K562 (cell line): ENCODE measurements around the gene TSTD2. TPM values are rescaled to one million over a fixed set of nuclear protein-coding genes. Genes with fewer than 3 reads are reported as not detected.

Source experiments
- BACH1 ChIP-seq: fragments of 200-800 bp; sonication (Bioruptor generic); IDR thresholded peaks from 2 replicates; pipeline ENCODE4 v1.6.1; 2016; ENCODE audit warnings: missing genetic modification characterization, missing compliant biosample characterization
- CBFB ChIP-seq: sonication (generic); formaldehyde crosslinking; IDR thresholded peaks from 2 replicates; pipeline ENCODE4 v1.4.0; 2020; ENCODE audit warnings: mild to moderate bottlenecking, missing genetic modification reagents
- CHD2 ChIP-seq: IDR thresholded peaks from 2 replicates; pipeline ENCODE4 v1.6.1; 2011; ENCODE audit warnings: low read depth, low read length
- CTBP1 ChIP-seq: fragments of 450-650 bp; IDR thresholded peaks from 2 replicates; pipeline ENCODE4 v1.6.1; 2016; ENCODE audit warnings: borderline replicate concordance
- HMGN3 ChIP-seq: IDR thresholded peaks from 2 replicates; pipeline ENCODE4 v1.6.1; 2011; ENCODE audit warnings: borderline replicate concordance, low read depth, mild to moderate bottlenecking, mixed read lengths, low read length; ENCODE audit not compliant: insufficient read length; ENCODE audit errors: extremely low read depth
- PHF8 ChIP-seq: fragments of 200-600 bp; sonication (generic); IDR thresholded peaks from 2 replicates; pipeline ENCODE4 v1.6.1; 2012; ENCODE audit warnings: mixed run types, mild to moderate bottlenecking, inconsistent platforms, low read length, moderate library complexity, borderline replicate concordance
- RB1 ChIP-seq: fragments of 450-650 bp; IDR thresholded peaks from 2 replicates; pipeline ENCODE4 v1.6.1; 2017; ENCODE audit warnings: low read depth, mild to moderate bottlenecking
- RREB1 ChIP-seq: fragments of 250-450 bp; sonication (Bioruptor Pico); IDR thresholded peaks from 2 replicates; pipeline ENCODE4 v1.4.0; 2020
- SRSF1 ChIP-seq: fragments of 200-400 bp; formaldehyde crosslinking; IDR thresholded peaks from 2 replicates; pipeline ENCODE4 v1.6.1; 2017; ENCODE audit warnings: mild to moderate bottlenecking, low read depth, low read length, moderate library complexity
- TFAM ChIP-seq: fragments of 250-450 bp; sonication (Bioruptor Pico); conservative IDR thresholded peaks from 2 replicates; pipeline ENCODE4 v1.5.0; 2021; ENCODE audit warnings: mild to moderate bottlenecking, moderate library complexity
- ZNF197 ChIP-seq: fragments of 200-800 bp; sonication (Bioruptor generic); IDR thresholded peaks from 2 replicates; pipeline ENCODE4 v1.6.1; 2016; ENCODE audit warnings: low read depth, missing genetic modification characterization, missing compliant biosample characterization
- ZNF224 ChIP-seq: sonication (generic); formaldehyde crosslinking; IDR thresholded peaks from 2 replicates; pipeline ENCODE4 v1.8.0; 2022; ENCODE audit warnings: mild to moderate bottlenecking, missing genetic modification reagents
- ZNF589 ChIP-seq: fragments of 200-800 bp; sonication (Bioruptor generic); IDR thresholded peaks from 2 replicates; pipeline ENCODE4 v1.6.1; 2016; ENCODE audit warnings: low read depth, missing genetic modification characterization, missing compliant biosample characterization
- ZZZ3 ChIP-seq: fragments of 450-650 bp; IDR thresholded peaks from 2 replicates; pipeline ENCODE4 v1.6.1; 2016; ENCODE audit warnings: antibody characterized with exemption, mild to moderate bottlenecking, moderate library complexity
- polyA plus RNA-seq, 8 experiments: library from polyadenylated mRNA; depleted of rRNA in 4 of 8; stranded (reverse) in 5 of 8; unstranded in 3 of 8; fragments of >200 nt; fragmentation: Nextera tagmentation in 2 of 8; fragmentation: Illumina TruSeq in 1 of 8; extraction: Ambion mirVana in 2 of 8; extraction: Trizol in 1 of 8; gene quantifications; 2 replicates each; pipeline versions ENCODE4 v1.2.1 to v1.2.3, GENCODE V29; 2011 to 2014; ENCODE audit warnings: inconsistent platforms in 1 of 8, missing spikeins in 1 of 8
- total RNA-seq, 7 experiments: library from RNA; depleted of rRNA in 6 of 7; stranded (reverse); fragments of >200 nt in 6 of 7; fragmentation: Illumina TruSeq in 2 of 7; extraction: Trizol in 2 of 7; gene quantifications; 2 replicates each; pipeline versions ENCODE4 v1.2.1 to v1.2.3, GENCODE V29; 2011 to 2021; ENCODE audit warnings: low replicate concordance in 1 of 7
- TF ChIP-seq, protein P1 (sequence below): sonication (generic); formaldehyde crosslinking; IDR thresholded peaks from 2 replicates; pipeline ENCODE4 v1.8.0; 2022; ENCODE audit warnings: mild to moderate bottlenecking, low read depth, missing genetic modification reagents
- TF ChIP-seq, protein P2 (sequence below): fragments of 450-650 bp; IDR thresholded peaks from one replicate; pipeline ENCODE4 v1.6.1; 2018; ENCODE audit warnings: mild to moderate bottlenecking, moderate library complexity; ENCODE audit not compliant: partially characterized antibody
- TF ChIP-seq, protein P3 (sequence below): fragments of 450-650 bp; IDR thresholded peaks from 2 replicates; pipeline ENCODE4 v1.6.1; 2014; ENCODE audit warnings: low read depth, mild to moderate bottlenecking, moderate library complexity, borderline replicate concordance

Gene TSTD2
- total and polyA plus RNA-seq, 9 of the 15 experiments (the other 6 are each of a cell fraction or from before 2014, with no cell fraction given): 10.1 to 36.7 (median 19.0) TPM

- TF ChIP-seq ZNF224 (0 out of 2 replicates have a peak, but pooled peaks have one; percentile 69), SRSF1 (no peak), CBFB (CRISPR knock-in tag) (no peak), BACH1 (tag) (no peak), TFAM (CRISPR knock-in tag) (no peak), ZZZ3 (no peak), ZNF589 (CRISPR knock-in tag) (no peak; the same call in 1 of the 2 replicates), ZNF197 (peak; percentile 78; the same call in 1 of the 2 replicates), RB1 (peak; percentile 86), RREB1 (no peak), PHF8 (peak; percentile 80), CTBP1 (peak; percentile 81), HMGN3 (peak; percentile 81), CHD2 (no peak)
- TF ChIP-seq, protein P1, sequence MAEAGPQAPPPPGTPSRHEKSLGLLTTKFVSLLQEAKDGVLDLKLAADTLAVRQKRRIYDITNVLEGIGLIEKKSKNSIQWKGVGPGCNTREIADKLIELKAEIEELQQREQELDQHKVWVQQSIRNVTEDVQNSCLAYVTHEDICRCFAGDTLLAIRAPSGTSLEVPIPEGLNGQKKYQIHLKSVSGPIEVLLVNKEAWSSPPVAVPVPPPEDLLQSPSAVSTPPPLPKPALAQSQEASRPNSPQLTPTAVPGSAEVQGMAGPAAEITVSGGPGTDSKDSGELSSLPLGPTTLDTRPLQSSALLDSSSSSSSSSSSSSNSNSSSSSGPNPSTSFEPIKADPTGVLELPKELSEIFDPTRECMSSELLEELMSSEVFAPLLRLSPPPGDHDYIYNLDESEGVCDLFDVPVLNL (CRISPR knock-in tag): no peak
- TF ChIP-seq, protein P2, sequence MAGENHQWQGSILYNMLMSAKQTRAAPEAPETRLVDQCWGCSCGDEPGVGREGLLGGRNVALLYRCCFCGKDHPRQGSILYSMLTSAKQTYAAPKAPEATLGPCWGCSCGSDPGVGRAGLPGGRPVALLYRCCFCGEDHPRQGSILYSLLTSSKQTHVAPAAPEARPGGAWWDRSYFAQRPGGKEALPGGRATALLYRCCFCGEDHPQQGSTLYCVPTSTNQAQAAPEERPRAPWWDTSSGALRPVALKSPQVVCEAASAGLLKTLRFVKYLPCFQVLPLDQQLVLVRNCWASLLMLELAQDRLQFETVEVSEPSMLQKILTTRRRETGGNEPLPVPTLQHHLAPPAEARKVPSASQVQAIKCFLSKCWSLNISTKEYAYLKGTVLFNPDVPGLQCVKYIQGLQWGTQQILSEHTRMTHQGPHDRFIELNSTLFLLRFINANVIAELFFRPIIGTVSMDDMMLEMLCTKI: no peak
- TF ChIP-seq, protein P3, sequence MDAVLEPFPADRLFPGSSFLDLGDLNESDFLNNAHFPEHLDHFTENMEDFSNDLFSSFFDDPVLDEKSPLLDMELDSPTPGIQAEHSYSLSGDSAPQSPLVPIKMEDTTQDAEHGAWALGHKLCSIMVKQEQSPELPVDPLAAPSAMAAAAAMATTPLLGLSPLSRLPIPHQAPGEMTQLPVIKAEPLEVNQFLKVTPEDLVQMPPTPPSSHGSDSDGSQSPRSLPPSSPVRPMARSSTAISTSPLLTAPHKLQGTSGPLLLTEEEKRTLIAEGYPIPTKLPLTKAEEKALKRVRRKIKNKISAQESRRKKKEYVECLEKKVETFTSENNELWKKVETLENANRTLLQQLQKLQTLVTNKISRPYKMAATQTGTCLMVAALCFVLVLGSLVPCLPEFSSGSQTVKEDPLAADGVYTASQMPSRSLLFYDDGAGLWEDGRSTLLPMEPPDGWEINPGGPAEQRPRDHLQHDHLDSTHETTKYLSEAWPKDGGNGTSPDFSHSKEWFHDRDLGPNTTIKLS: peak; percentile 96
Observed at GRCh38 chr9:97632985-97633858, at the start of gene TSTD2, which contains the start of gene NCBP1 (continued).
